ENCODE measurements around the gene RBFOX2.

RBFOX2 gene

DNA sequence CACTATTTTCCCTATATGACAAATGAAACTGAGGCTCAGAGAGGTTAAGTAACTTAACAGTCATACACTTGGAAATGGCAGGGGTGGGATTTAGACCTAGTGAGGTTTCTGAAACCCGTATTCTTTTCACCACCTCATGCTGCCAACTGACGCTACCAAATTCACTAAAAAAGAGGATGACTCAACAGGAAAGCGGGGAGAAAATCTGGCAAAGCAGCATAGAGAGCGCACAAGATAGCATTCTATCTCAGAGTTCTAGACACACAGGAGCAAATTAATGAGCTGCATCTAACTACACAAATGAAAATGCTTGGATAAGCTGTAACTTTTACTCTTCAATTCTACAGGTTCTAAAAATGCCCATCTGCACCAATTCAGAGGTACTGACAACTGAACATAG lies 136.4 kb downstream of the RBFOX2 start:
- Histone ChIP-seq H3K36me3 (ENCODE audit: control insufficient read depth, insufficient read depth, low read length) (no peaks in the 10 kb centered on the region), H3K4me3 (ENCODE audit: low read depth, low read length) (no peak overlapping the region), H3K9me3 (ENCODE audit: control insufficient read depth, low read length) (no peaks in the 10 kb centered on the region), H3K27ac (no peak overlapping the region), H3K27me3 (ENCODE audit: control insufficient read depth, insufficient read depth, low read length) (no peaks in the 10 kb centered on the region), H2AFZ (no peak overlapping the region), H3K4me1 (peaks cover 12% of the 10 kb centered on the region), H3K4me2 (ENCODE audit: low read length) (peak overlapping the region; percentile 14), H3K9ac (no peak overlapping the region), H3K79me2 (peaks cover 28% of the 10 kb centered on the region)
- TF ChIP-seq, protein P1, sequence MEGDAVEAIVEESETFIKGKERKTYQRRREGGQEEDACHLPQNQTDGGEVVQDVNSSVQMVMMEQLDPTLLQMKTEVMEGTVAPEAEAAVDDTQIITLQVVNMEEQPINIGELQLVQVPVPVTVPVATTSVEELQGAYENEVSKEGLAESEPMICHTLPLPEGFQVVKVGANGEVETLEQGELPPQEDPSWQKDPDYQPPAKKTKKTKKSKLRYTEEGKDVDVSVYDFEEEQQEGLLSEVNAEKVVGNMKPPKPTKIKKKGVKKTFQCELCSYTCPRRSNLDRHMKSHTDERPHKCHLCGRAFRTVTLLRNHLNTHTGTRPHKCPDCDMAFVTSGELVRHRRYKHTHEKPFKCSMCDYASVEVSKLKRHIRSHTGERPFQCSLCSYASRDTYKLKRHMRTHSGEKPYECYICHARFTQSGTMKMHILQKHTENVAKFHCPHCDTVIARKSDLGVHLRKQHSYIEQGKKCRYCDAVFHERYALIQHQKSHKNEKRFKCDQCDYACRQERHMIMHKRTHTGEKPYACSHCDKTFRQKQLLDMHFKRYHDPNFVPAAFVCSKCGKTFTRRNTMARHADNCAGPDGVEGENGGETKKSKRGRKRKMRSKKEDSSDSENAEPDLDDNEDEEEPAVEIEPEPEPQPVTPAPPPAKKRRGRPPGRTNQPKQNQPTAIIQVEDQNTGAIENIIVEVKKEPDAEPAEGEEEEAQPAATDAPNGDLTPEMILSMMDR (IDR thresholded peaks at IDR 0.05) = no peak

DNA sequence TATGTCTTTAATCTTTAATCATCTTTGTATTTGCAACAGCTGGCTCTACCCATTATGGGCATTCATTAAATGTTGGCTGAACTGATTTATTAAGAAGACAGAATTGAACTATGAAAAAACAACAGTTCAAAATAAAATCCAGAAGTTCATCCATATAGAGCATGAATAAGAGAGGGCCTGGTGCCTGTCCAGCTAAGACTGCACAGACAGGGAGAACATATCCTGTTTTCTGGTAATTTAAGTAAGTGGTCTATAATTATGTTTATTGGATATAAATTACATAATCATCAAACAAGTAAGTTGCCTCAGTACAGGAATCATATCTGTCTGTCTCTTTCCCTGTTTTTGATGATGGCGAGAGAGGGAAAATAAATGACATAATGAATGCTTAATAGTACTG lies 137.2 kb downstream of the RBFOX2 start:
- Histone ChIP-seq H2AFZ (no peak overlapping the region), H3K27me3 (ENCODE audit: control insufficient read depth, insufficient read depth, low read length) (no peaks in the 10 kb centered on the region), H3K4me3 (ENCODE audit: low read depth, low read length) (no peak overlapping the region), H3K9ac (no peak overlapping the region), H3K79me2 (peaks cover 27% of the 10 kb centered on the region), H3K9me3 (ENCODE audit: control insufficient read depth, low read length) (no peaks in the 10 kb centered on the region), H3K27ac (no peak overlapping the region), H3K36me3 (ENCODE audit: control insufficient read depth, insufficient read depth, low read length) (no peaks in the 10 kb centered on the region), H3K4me2 (ENCODE audit: low read length) (no peak overlapping the region), H3K4me1 (peaks cover 12% of the 10 kb centered on the region)
- TF ChIP-seq, protein P1 (IDR thresholded peaks at IDR 0.05) = no peak

DNA sequence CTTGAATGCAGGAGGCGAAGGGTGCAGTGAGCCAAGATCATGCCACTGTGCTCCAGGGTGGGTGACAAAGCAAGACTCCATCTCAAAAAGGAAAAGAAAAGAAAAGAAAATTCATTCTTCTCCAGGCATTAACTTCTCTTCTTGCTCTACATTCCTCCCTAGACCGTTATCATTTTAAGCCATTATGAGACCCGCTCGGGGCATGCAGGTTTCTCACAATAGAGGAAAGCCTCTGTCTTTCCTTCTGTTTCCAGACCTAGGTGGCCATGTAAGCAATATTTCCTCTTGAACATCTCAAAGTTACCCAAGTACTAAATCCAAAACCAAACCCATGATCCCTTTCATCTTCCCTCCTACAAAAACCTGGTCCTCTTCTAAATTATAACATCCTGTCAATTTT lies 139.6 kb downstream of the RBFOX2 start:
- TF ChIP-seq, protein P1 (IDR thresholded peaks at IDR 0.05) = no peak
- Histone ChIP-seq H3K27ac (no peak overlapping the region), H3K4me1 (peaks cover 9% of the 10 kb centered on the region), H3K4me2 (ENCODE audit: low read length) (no peak overlapping the region), H3K9me3 (ENCODE audit: control insufficient read depth, low read length) (no peaks in the 10 kb centered on the region), H2AFZ (no peak overlapping the region), H3K27me3 (ENCODE audit: control insufficient read depth, insufficient read depth, low read length) (no peaks in the 10 kb centered on the region), H3K36me3 (ENCODE audit: control insufficient read depth, insufficient read depth, low read length) (no peaks in the 10 kb centered on the region), H3K9ac (no peak overlapping the region), H3K4me3 (ENCODE audit: low read depth, low read length) (no peak overlapping the region), H3K79me2 (peaks cover 16% of the 10 kb centered on the region)

DNA sequence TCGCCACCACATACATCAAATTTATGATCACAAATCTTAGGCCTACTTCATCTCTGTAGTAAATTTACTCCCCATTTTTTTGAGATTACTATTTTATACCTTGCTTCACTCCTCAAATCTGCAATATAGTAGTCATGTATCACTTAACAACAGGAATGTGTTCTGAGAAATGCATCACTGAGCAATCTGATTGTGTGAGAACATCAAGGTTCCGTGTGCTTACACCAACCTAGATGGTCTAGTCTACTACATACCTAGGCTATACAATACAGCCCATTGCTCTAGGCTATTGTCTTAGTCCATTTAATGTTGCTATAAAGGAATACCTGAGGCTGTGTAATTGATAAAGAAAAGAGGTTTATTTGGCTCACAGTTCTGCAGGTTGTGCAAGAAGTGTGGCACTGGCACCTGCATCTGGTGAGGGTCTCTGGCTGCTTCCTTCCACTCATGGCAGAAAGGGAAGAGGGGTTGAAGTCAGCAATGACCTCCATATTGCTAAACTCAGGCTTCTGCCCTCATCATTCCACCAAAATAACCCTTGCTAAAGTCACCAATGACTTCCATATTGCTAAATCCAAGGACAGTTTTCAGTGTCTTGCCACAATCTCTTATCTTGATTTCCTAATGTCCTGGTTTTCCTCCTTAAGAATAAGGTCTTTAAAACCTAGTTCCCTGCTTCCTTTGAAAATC lies 140.3 kb downstream of the RBFOX2 start:
- Histone ChIP-seq H3K79me2 (peaks cover 16% of the 10 kb centered on the region), H3K27ac (peak overlapping the region; percentile 56), H3K9me3 (ENCODE audit: control insufficient read depth, low read length) (no peaks in the 10 kb centered on the region), H3K4me2 (ENCODE audit: low read length) (peak overlapping the region; percentile 51), H3K36me3 (ENCODE audit: control insufficient read depth, insufficient read depth, low read length) (no peaks in the 10 kb centered on the region), H3K4me1 (peaks cover 10% of the 10 kb centered on the region), H3K4me3 (ENCODE audit: low read depth, low read length) (peak overlapping the region; percentile 22), H3K27me3 (ENCODE audit: control insufficient read depth, insufficient read depth, low read length) (no peaks in the 10 kb centered on the region), H3K9ac (no peak overlapping the region), H2AFZ (no peak overlapping the region)
- TF ChIP-seq, protein P1 (IDR thresholded peaks at IDR 0.05) = no peak

DNA sequence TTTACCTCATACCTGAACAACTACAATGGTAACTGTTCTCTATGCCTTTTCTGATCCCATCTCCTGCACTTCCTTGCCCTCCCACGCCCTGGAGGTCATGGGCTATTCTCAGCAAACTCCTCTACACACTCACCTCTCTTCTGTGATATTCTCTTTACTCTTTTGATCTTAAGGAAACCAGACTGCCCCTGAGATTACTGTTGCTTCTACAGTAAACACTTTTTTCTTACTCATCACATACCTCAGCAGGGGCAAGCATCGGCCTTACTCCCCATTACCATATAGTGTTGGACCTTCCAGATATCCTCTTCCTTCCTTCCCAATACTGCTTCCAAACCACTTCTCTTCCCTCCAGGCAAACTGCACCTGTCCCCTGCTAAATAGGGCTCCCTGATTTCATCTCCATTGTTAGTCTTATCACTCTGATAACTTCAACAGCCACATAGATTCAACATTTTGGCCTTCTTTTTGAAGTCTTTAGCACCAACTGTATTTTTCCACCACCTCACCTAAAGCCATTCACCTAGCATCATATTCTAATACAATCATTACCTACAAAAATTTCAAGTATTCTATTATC lies 141.2 kb downstream of the RBFOX2 start:
- Histone ChIP-seq H3K4me2 (ENCODE audit: low read length) (peak overlapping the region; percentile 51), H3K79me2 (peaks cover 14% of the 10 kb centered on the region), H2AFZ (no peak overlapping the region), H3K4me1 (peaks cover 20% of the 10 kb centered on the region), H3K9ac (no peak overlapping the region), H3K9me3 (ENCODE audit: control insufficient read depth, low read length) (no peaks in the 10 kb centered on the region), H3K27me3 (ENCODE audit: control insufficient read depth, insufficient read depth, low read length) (no peaks in the 10 kb centered on the region), H3K27ac (peak overlapping the region; percentile 56), H3K36me3 (ENCODE audit: control insufficient read depth, insufficient read depth, low read length) (no peaks in the 10 kb centered on the region), H3K4me3 (ENCODE audit: low read depth, low read length) (no peak overlapping the region)
- TF ChIP-seq, protein P1 (IDR thresholded peaks at IDR 0.05) = no peak
